ENCODE results near the gene SNX24. TPM values are rescaled to one million over a fixed set of nuclear protein-coding genes. Genes with fewer than 3 reads are reported as not detected.

The SNX24 gene, protein sequence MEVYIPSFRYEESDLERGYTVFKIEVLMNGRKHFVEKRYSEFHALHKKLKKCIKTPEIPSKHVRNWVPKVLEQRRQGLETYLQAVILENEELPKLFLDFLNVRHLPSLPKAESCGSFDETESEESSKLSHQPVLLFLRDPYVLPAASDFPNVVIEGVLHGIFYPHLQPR
- total RNA-seq (2022; extraction: Qiagen RNA extraction), result 20.2 to 26.1 TPM (median 21.3 TPM) in 5 replicates

DNA sequence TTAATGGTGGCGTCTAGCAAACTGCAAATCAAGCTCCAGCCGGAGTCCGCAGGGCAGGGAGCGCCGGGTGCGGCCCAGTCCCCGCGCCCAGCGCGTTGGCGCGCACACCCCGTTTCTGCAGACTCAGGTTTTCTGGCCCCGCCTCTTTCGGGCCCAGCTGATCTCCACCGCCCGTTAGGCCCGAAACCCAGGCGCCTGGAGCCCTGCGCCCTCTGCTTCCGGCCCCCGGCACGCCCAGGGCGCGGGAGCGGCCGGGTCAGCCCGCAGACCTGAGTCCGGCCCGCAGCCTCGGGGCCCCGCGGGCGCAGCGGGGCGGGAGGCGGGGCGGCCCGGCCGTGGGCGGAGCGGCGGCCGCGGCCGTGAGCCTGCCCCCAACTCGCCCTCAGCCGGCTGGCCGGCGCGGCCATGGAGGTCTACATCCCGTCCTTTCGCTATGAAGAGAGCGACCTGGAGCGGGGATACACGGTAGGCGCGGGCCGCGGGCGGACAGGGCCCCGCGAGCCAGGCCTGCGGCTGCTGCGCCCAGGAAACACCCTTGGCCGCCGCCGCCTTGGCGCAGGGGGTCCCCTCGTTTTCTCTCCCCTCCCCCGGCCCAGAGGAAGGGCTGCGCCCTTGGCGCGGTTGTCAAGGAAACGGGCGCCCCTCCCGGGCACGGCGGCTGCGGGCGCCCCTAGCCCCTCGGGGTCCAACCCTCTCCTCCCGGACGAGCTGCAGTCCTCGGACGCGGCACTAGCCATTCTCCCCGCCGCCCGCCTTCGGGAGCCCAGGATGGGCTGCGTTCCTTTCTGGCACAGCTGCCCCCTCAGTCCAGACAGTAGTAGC lies at the start of gene SNX24:
Gene SNX24 (plus strand): TSS at position 385 of the 822 bp plus-strand sequence. CDS start 21 bp downstream, at position 406.

DNA sequence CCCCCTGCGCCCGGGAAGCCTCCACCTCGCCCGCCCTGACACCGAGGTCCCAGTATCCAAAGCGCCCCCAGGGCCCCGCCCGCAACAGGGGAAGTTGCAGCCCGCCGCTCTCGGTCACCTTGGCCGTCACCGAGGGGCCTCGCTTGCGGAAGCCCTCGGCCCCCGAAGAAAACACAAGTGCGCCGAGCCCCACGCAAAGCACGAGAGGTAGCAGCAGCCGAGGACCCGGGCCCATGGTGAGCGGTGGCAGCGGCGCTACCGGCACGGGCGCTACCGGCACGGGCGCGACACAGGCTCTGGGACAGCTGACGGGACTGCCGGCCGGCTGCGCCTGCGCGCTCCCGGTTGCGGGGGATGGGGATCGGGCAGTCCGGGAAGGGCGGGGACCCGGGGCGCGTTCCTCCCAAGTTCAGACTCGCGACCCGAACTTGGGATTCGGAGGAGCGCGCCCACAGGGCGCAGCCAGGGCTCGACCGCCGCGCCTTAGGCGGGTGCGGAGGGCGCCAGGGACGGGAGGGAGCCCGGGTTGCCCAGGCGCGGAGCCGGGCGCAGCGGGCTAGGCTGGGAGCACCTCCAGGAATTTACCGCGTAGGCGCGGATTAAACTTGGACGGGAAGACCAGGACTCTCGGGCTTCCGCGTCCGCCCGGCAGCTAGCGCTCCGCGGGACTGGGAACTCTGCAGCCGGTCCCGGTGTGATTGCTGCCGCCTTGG lies 191.1 kb downstream of the SNX24 start, which contains the start of gene PPIC:
Gene PPIC (minus strand): TSS at position 335 of the 713 bp plus-strand sequence. CDS start 100 bp downstream, at position 235.

Other genes with a start within 250 kb of the SNX24 start
- 36.4 to 66.1 TPM (median 37.2 TPM) in 5 replicates for gene SNX2, start 70.5 kb upstream of the SNX24 start, total RNA-seq (2022; extraction: Qiagen RNA extraction)
- gene PPIC, start 191.1 kb downstream of the SNX24 start, total RNA-seq (2022; extraction: Qiagen RNA extraction), result 16.5 to 18.7 TPM (median 18.3 TPM) in 5 replicates
- gene PRDM6, start 243.6 kb downstream of the SNX24 start, total RNA-seq (2022; extraction: Qiagen RNA extraction), result 0.11 to 0.38 TPM (median 0.16 TPM) in 5 replicates